Cardiac fibroblast (primary cell): ENCODE measurements around the gene PAQR8.
A peak's percentile ranks its signal among the peaks of the same experiment; 100 is the strongest.
"Not testable (repeated sequence)": the region's sequence is repeated elsewhere in the genome, so short reads cannot be mapped to it uniquely, and the experiment has no call there.

Experiments
- DNase-seq, 2 donors: peaks; one replicate each; pipeline versions ENCODE4 v3.0.0 to v3.0.0-alpha.2; 2010; ENCODE audit warnings: low read depth in 2 of 2
- H3K4me3 ChIP-seq, 2 donors: replicated peaks in 1 of 2; 1 replicate in 1 of 2; 2 replicates in 1 of 2; pipeline ENCODE4 v1.5.1; 2011; ENCODE audit warnings: low read depth in 2 of 2, low read length in 2 of 2, mild to moderate bottlenecking in 2 of 2, moderate library complexity in 1 of 2
- CTCF ChIP-seq: IDR thresholded peaks from one replicate; pipeline ENCODE4 v1.5.1; 2011; ENCODE audit warnings: low read depth, mild to moderate bottlenecking, low read length, inconsistent platforms

The PAQR8 gene

DNA sequence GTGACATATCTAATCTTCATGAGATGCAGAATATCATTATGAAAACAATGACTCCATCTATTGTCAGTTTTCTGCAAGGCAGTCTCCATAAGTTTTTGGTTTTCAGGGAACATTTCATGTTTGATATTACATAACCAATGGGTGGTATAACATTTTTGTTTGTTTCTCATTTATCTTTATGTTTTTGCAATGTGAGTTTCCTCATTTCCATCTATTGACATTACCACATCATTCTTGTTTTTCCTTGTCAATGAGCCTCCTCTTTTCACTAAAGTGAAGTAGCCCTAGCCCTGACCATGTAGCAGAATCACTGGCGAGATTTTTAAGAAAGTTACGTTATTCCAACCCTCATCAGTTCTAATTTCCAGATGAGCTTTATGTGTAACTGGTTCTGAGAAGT lies 62.6 kb downstream of the PAQR8 start:
- TF ChIP-seq CTCF, result no peak
- H3K4me3 ChIP-seq, result no peak overlapping the region
- no peak for DNase-seq

- no peak overlapping the region for H3K4me3 ChIP-seq
- peak in 1 of 2 donors; percentile 27 for DNase-seq
- no peak for TF ChIP-seq CTCF
Observed at GRCh38 chr6:52426667-52427066, 64.7 kb downstream of the PAQR8 start.

- not testable (repeated sequence) for DNase-seq, H3K4me3 ChIP-seq
Observed at GRCh38 chr6:52433294-52433693, 71.3 kb downstream of the PAQR8 start.

- no peak overlapping the region for H3K4me3 ChIP-seq
- DNase-seq, result no peak
- TF ChIP-seq CTCF, result no peak
Observed at GRCh38 chr6:52435345-52435744, 73.4 kb downstream of the PAQR8 start.

- no peak for DNase-seq
- no peak overlapping the region for H3K4me3 ChIP-seq
- TF ChIP-seq CTCF, result no peak
Observed at GRCh38 chr6:52438926-52439325, 77.0 kb downstream of the PAQR8 start.

- DNase-seq, result peak; percentile 25 to 46
Observed at GRCh38 chr6:52454556-52454955, 92.6 kb downstream of the PAQR8 start.

DNA sequence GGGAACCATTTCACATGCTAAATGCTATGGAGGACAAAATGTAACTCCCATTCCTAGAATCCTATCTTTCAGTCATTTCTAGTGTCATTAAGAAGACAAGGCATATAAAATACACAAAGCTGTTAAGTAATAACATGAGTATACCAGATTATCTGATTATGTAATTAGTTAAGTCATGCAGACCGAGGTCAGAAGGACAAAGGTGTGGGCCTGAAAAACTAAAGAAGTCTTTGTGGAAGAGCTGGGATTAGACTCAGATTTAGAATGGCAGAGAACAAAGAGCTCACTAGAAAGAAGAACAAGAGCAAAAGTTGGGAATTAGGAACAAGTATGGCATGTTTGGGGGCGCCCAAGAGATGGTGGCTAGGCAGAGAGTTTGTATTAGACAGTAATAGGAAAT lies 95.1 kb downstream of the PAQR8 start:
- no peak for DNase-seq
- no peak overlapping the region for H3K4me3 ChIP-seq
- no peak for TF ChIP-seq CTCF

More at GRCh38 chr6:52454556-52454955, 92.6 kb downstream of the PAQR8 start:
- TF ChIP-seq CTCF, result no peak
- H3K4me3 ChIP-seq, result no peak overlapping the region
